Ishikawa (cell line): ENCODE data around the gene RFFL.

Experiments used
- CEBPB ChIP-seq: IDR thresholded peaks from 2 replicates; pipeline ENCODE4 v1.6.1; 2012
- CREB1 ChIP-seq: IDR thresholded peaks from 2 replicates; pipeline ENCODE4 v1.6.1; 2012; ENCODE audit warnings: low read depth
- EGR1 ChIP-seq: IDR thresholded peaks from 2 replicates; pipeline ENCODE4 v1.6.1; 2012
- EP300 ChIP-seq: IDR thresholded peaks from 2 replicates; pipeline ENCODE4 v1.6.1; 2012; ENCODE audit warnings: borderline replicate concordance
- FOXM1 ChIP-seq: IDR thresholded peaks from 2 replicates; pipeline ENCODE4 v1.6.1; 2012; ENCODE audit warnings: low read depth, borderline replicate concordance
- MAX ChIP-seq: IDR thresholded peaks from 2 replicates; pipeline ENCODE4 v1.6.1; 2012
- NFIC ChIP-seq: IDR thresholded peaks from 2 replicates; pipeline ENCODE4 v1.6.1; 2012
- RAD21 ChIP-seq: IDR thresholded peaks from 2 replicates; pipeline ENCODE4 v1.6.1; 2012; ENCODE audit warnings: low read depth
- TAF1 ChIP-seq: IDR thresholded peaks from 2 replicates; pipeline ENCODE4 v1.6.1; 2012; ENCODE audit warnings: low read depth, mild to moderate bottlenecking
- TCF12 ChIP-seq: IDR thresholded peaks from 2 replicates; pipeline ENCODE4 v1.6.1; 2012; ENCODE audit warnings: low read depth
- TEAD4 ChIP-seq: IDR thresholded peaks from 2 replicates; pipeline ENCODE4 v1.6.1; 2012
- USF1 ChIP-seq: IDR thresholded peaks from 2 replicates; pipeline ENCODE4 v1.6.1; 2012
- YY1 ChIP-seq: IDR thresholded peaks from 2 replicates; pipeline ENCODE4 v1.6.1; 2012; ENCODE audit warnings: low read depth
- ZBTB7A ChIP-seq: IDR thresholded peaks from 2 replicates; pipeline ENCODE4 v1.6.1; 2012; ENCODE audit warnings: low read depth
- TF ChIP-seq, protein P1 (sequence below): IDR thresholded peaks from 2 replicates; pipeline ENCODE4 v1.6.1; 2012; ENCODE audit warnings: low read depth, mild to moderate bottlenecking

Gene RFFL

GRCh38 chr17:35046740-35047283 is 16.7 kb downstream of the RFFL start:
- TF ChIP-seq RAD21, result no peak
- no peak for TF ChIP-seq USF1
- TF ChIP-seq FOXM1, result no peak
- no peak for TF ChIP-seq EP300
- no peak for TF ChIP-seq TAF1
- TF ChIP-seq, protein P1, sequence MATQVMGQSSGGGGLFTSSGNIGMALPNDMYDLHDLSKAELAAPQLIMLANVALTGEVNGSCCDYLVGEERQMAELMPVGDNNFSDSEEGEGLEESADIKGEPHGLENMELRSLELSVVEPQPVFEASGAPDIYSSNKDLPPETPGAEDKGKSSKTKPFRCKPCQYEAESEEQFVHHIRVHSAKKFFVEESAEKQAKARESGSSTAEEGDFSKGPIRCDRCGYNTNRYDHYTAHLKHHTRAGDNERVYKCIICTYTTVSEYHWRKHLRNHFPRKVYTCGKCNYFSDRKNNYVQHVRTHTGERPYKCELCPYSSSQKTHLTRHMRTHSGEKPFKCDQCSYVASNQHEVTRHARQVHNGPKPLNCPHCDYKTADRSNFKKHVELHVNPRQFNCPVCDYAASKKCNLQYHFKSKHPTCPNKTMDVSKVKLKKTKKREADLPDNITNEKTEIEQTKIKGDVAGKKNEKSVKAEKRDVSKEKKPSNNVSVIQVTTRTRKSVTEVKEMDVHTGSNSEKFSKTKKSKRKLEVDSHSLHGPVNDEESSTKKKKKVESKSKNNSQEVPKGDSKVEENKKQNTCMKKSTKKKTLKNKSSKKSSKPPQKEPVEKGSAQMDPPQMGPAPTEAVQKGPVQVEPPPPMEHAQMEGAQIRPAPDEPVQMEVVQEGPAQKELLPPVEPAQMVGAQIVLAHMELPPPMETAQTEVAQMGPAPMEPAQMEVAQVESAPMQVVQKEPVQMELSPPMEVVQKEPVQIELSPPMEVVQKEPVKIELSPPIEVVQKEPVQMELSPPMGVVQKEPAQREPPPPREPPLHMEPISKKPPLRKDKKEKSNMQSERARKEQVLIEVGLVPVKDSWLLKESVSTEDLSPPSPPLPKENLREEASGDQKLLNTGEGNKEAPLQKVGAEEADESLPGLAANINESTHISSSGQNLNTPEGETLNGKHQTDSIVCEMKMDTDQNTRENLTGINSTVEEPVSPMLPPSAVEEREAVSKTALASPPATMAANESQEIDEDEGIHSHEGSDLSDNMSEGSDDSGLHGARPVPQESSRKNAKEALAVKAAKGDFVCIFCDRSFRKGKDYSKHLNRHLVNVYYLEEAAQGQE, result no peak
- TF ChIP-seq NFIC, result no peak
- TF ChIP-seq EGR1, result no peak
- TF ChIP-seq TEAD4, result no peak
- TF ChIP-seq CREB1, result no peak
- TF ChIP-seq MAX, result no peak
- TF ChIP-seq ZBTB7A, result no peak
- TF ChIP-seq TCF12, result no peak
- TF ChIP-seq CEBPB, result no peak
- no peak for TF ChIP-seq YY1

GRCh38 chr17:35046245-35046644 is 17.3 kb downstream of the RFFL start:
- TF ChIP-seq RAD21 (no peak), MAX (no peak), TEAD4 (no peak), CREB1 (no peak), YY1 (no peak), TCF12 (no peak), FOXM1 (no peak), EP300 (no peak), TAF1 (no peak), USF1 (no peak), ZBTB7A (no peak), EGR1 (no peak), NFIC (no peak), CEBPB (no peak)
- TF ChIP-seq, protein P1, result no peak

DNA sequence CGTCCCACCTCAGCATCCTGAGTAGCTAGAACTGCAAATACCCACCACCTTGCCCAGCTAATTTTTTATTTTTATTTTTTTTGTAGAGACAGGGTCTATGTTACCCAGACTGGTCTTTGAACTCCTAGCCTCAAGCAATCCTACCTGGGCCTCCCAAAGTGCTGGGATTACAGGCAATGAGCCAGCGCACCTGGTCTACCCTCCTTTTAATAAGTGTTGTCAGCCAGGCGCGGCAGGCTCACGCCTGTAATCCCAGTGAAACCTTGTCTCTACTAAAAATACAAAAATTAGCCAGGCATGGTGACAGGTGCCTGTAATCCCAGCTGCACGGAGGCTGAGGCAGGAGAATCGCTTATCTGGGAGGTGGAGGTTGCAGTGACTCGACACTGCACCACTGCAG is 19.3 kb downstream of the RFFL start:
- TF ChIP-seq CEBPB, result no peak
- no peak for TF ChIP-seq ZBTB7A
- TF ChIP-seq CREB1, result no peak
- no peak for TF ChIP-seq USF1
- TF ChIP-seq FOXM1, result no peak
- no peak for TF ChIP-seq TEAD4
- no peak for TF ChIP-seq TCF12
- TF ChIP-seq TAF1, result no peak
- TF ChIP-seq NFIC, result no peak
- TF ChIP-seq EP300, result no peak
- TF ChIP-seq RAD21, result no peak
- no peak for TF ChIP-seq EGR1
- TF ChIP-seq YY1, result no peak
- TF ChIP-seq, protein P1, result no peak
- TF ChIP-seq MAX, result no peak

- TF ChIP-seq ZBTB7A (no peak), TCF12 (no peak), TEAD4 (no peak), YY1 (no peak), MAX (no peak), CREB1 (no peak), USF1 (no peak), EP300 (no peak), CEBPB (no peak), NFIC (no peak), EGR1 (no peak), FOXM1 (no peak), RAD21 (no peak), TAF1 (no peak)
- TF ChIP-seq, protein P1, result no peak
Observed at GRCh38 chr17:35041390-35041789, 22.1 kb downstream of the RFFL start.
